Left ventricle myocardium inferior (tissue), 1 donor: Measurements from ENCODE around the gene ANGPTL3. TPM values are rescaled to one million over a fixed set of nuclear protein-coding genes. Genes with fewer than 3 reads are reported as not detected.

Experiments used
- DNase-seq: peaks from one replicate; pipeline ENCODE4 v3.0.0-alpha.2; 2020
- H3K27ac ChIP-seq: fragments of 200-600 bp; replicated peaks from 2 replicates; pipeline ENCODE4 v1.8.0; 2021
- H3K27me3 ChIP-seq: fragments of 200-600 bp; 2 replicates; pipeline ENCODE4 v1.8.0; 2021; ENCODE audit warnings: low read depth
- H3K36me3 ChIP-seq: fragments of 200-600 bp; 2 replicates; pipeline ENCODE4 v1.8.0; 2021
- H3K4me1 ChIP-seq: fragments of 200-600 bp; 2 replicates; pipeline ENCODE4 v1.8.0; 2021
- H3K4me3 ChIP-seq: fragments of 200-600 bp; 2 replicates; pipeline ENCODE4 v1.8.0; 2021; ENCODE audit warnings: mild to moderate bottlenecking, moderate library complexity
- H3K9me3 ChIP-seq: fragments of 200-600 bp; replicated peaks from 2 replicates; pipeline ENCODE4 v1.8.0; 2021
- intact Hi-C: fragments of 100-400 bp; cut with micrococcal nuclease; formaldehyde crosslinking; loops from one replicate; pipeline ENCODE4 v1.11.0; 2022
- total RNA-seq: library from RNA; stranded (reverse); fragmentation: NEBNext Ultra II Directional; extraction: Animal tissue kit (Norgen Biotek cat#: 25700); gene quantifications from one replicate; pipeline ENCODE4 v1.2.1, GENCODE V29; 2021
- TF ChIP-seq, protein P1 (sequence below): fragments of 200-600 bp; IDR thresholded peaks from 2 replicates; pipeline ENCODE4 v1.8.0; 2021; ENCODE audit warnings: antibody characterized with exemption, mild to moderate bottlenecking, borderline replicate concordance
- donor health status: DM: no; HTN: yes; CAD: no; lungs with severe emphysema.

ANGPTL3 gene
- total RNA-seq, 1 donor from 2014 or later = not detected

DNA sequence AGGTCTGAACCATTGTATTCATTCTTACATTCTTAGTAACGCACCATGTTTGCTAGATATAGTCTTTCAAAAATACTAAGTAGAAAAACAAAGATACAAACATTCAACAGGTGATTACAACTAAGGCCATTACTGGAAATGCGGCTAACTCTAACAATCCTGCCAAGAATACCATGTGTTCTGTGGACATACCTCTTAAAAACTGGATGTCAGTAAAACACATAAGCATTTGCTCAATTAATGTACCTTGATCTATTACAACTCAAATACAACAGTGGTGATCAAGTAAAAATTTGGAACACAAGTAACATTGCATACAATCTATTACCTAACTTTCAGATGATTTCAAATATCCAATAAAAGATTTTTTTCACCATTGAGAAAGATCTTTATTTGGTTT lies 15.4 kb downstream of the ANGPTL3 start:
- no peak for DNase-seq
- Histone ChIP-seq H3K9me3 (peaks cover 6% of the 10 kb centered on the region), H3K27ac (no peak overlapping the region), H3K4me1 (no peaks in the 10 kb centered on the region), H3K4me3 (no peak overlapping the region), H3K27me3 (no peaks in the 10 kb centered on the region), H3K36me3 (peaks cover 9% of the 10 kb centered on the region)
- TF ChIP-seq, protein P1, sequence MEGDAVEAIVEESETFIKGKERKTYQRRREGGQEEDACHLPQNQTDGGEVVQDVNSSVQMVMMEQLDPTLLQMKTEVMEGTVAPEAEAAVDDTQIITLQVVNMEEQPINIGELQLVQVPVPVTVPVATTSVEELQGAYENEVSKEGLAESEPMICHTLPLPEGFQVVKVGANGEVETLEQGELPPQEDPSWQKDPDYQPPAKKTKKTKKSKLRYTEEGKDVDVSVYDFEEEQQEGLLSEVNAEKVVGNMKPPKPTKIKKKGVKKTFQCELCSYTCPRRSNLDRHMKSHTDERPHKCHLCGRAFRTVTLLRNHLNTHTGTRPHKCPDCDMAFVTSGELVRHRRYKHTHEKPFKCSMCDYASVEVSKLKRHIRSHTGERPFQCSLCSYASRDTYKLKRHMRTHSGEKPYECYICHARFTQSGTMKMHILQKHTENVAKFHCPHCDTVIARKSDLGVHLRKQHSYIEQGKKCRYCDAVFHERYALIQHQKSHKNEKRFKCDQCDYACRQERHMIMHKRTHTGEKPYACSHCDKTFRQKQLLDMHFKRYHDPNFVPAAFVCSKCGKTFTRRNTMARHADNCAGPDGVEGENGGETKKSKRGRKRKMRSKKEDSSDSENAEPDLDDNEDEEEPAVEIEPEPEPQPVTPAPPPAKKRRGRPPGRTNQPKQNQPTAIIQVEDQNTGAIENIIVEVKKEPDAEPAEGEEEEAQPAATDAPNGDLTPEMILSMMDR = no peak
- intact Hi-C loops = no loop called here

DNA sequence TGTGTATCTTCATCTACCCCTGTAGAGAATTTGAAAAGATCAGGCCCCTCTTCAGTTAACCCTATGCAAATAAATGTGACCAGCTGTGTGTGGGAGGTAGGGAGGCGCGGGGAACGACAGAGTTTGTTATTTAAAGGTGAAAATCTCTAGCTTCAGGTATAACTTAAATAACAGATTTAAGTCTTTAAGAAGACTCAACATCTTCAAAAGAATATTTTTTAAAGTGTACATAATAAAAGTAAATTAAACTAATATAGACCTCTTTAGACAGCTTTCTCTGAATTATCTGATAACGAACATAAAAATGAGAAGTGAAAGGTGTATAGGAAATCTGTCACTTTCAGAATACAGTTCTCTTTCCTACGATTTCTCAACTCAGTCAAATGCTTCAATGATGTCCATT lies 16.0 kb downstream of the ANGPTL3 start:
- peaks cover 14% of the 10 kb centered on the region for H3K36me3 ChIP-seq
- no peak overlapping the region for H3K27ac ChIP-seq
- no peaks in the 10 kb centered on the region for H3K4me1 ChIP-seq
- DNase-seq = no peak
- H3K9me3 ChIP-seq = peaks cover 6% of the 10 kb centered on the region
- no peaks in the 10 kb centered on the region for H3K27me3 ChIP-seq
- TF ChIP-seq, protein P1 = no peak
- no peak overlapping the region for H3K4me3 ChIP-seq
- intact Hi-C loops = no loop called here

DNA sequence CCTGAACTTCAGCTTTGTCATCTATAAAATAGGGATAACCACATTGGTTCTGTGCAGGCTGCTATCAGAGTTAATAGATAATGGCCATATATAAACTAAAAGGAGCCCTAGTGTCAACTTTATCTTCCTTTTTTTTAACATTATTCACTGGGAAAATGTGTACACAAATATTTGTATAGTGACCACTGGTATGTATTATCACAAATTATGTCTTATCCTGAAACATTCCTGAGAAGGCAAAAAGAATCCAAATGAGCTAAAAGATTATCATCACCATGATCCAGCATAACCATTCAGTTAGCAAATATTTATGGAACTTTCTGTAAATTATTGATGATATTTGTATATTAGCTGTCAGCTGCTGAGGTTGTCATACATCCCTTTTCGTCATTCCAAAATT lies 16.6 kb downstream of the ANGPTL3 start:
- TF ChIP-seq, protein P1 = no peak
- peaks cover 6% of the 10 kb centered on the region for H3K9me3 ChIP-seq
- H3K4me3 ChIP-seq = no peak overlapping the region
- intact Hi-C loops = no loop called here
- no peaks in the 10 kb centered on the region for H3K4me1 ChIP-seq
- no peaks in the 10 kb centered on the region for H3K27me3 ChIP-seq
- no peak overlapping the region for H3K27ac ChIP-seq
- H3K36me3 ChIP-seq = peaks cover 20% of the 10 kb centered on the region
- DNase-seq = no peak

DNA sequence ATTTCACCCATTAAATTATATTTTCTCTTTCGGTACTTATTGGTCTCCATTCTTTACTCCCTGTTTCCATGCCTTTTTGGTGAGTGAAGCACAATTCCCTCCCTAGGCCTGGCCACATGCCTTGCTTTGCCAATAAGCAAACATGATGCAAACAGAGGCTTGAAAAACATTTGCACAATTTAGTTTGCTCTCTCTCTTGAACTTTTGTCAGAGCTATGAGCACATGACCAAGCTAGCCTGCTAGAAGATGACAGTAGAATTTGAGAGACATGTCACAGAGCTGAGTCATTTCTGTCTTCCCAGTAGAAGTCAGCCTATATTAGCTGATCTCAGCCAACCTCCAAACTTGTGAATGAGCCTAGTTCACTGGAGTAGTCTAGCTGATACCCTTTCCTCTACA lies 24.6 kb downstream of the ANGPTL3 start:
- intact Hi-C loops = no loop called here
- H3K4me3 ChIP-seq = no peak overlapping the region
- no peaks in the 10 kb centered on the region for H3K4me1 ChIP-seq
- DNase-seq = no peak
- H3K27ac ChIP-seq = no peak overlapping the region
- H3K9me3 ChIP-seq = no peaks in the 10 kb centered on the region
- TF ChIP-seq, protein P1 = no peak
- H3K36me3 ChIP-seq = peaks cover 33% of the 10 kb centered on the region
- H3K27me3 ChIP-seq = no peaks in the 10 kb centered on the region

DNA sequence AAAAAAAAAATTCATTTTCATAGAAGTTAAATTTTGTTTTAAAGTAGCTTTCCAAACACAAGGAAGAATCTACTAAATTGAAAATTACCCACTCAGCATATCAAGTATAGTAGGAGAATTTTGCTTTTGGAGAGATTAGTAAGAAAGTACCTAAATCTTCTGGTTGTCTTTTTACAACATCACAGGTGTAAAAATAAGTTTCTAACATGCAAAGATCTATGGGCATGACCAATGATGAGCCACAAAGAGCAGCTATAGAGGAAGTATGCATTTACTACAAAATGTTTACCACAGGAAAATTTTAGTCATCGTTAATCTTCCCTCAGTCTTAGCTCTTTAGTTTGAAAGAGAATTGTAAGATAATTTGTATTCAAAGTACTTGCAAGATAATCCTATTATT lies 28.1 kb downstream of the ANGPTL3 start:
- intact Hi-C loops = no loop called here
- Histone ChIP-seq H3K27me3 (no peaks in the 10 kb centered on the region), H3K4me3 (no peak overlapping the region), H3K9me3 (no peaks in the 10 kb centered on the region), H3K4me1 (no peaks in the 10 kb centered on the region), H3K36me3 (peaks cover 18% of the 10 kb centered on the region), H3K27ac (no peak overlapping the region)
- DNase-seq = no peak
- TF ChIP-seq, protein P1 = no peak

DNA sequence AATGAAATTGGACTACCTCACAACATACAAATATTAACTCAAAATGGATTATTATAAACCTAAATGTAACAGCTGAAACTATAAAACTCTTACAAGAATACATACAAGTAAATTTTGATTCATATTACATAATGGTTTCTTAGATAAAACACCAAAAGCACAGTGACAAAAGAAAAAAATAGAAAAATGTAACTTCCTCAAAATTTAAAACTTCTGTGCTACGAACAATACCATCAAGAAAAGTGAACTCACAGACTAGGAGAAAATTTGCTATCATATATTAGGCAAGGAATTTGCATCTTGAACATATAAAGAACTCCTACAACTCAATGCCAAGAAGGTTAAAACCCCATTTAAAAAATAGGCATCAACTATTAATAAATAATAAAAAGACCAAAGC lies 31.2 kb downstream of the ANGPTL3 start:
- Histone ChIP-seq H3K36me3 (peaks cover 47% of the 10 kb centered on the region), H3K27ac (no peak overlapping the region), H3K4me3 (no peak overlapping the region), H3K9me3 (no peaks in the 10 kb centered on the region), H3K27me3 (no peaks in the 10 kb centered on the region), H3K4me1 (no peaks in the 10 kb centered on the region)
- TF ChIP-seq, protein P1 = no peak
- DNase-seq = no peak
- intact Hi-C loops = no loop called here
